ENCODE measurements around the gene SRGAP1.
"Not testable (repeated sequence)": the region's sequence is repeated elsewhere in the genome, so short reads cannot be mapped to it uniquely, and the experiment has no call there.

Gene SRGAP1

DNA sequence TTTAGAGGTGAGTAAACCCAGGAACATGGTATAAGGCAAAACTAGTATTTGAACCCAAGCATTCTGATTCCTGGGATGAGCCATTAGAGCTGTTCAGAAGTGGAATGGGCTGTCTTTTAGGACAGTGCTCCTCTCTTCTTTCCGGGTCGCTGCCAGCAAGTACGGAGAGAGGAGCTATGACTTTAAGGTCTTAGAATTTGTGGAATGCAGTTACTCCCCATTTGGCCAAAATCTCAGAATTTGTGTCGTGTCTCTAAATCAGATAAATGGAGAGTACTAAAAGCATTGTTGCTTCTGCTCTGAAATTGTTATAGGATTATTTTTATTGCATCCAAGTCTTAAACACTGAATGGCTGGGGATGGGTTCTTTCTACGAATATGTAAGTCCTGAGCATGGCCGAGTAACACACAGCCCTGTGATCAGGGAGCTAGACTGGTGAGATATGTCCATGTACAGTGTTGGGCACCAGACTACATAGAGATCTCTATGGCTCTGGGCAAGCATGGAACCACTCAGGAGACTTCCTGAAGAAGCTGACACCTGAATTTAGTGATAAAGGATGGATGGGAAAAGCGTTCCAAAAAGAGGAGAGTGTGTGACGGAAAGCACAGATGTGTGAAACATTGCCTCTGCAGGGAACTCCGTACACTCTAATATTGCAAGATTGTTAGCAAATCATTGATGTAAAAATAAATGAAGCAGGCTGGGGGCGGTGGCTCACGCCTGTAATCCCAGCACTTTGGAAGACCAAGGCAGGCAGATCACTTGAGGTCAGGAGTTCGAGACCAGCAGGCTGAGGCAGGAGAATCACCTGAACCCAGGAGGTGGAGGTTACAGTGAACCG is 184.7 kb downstream of the SRGAP1 start:
- in situ Hi-C loops (cut with MboI; ENCODE audit: low sequenced_read_pairs) = no loop called here

DNA sequence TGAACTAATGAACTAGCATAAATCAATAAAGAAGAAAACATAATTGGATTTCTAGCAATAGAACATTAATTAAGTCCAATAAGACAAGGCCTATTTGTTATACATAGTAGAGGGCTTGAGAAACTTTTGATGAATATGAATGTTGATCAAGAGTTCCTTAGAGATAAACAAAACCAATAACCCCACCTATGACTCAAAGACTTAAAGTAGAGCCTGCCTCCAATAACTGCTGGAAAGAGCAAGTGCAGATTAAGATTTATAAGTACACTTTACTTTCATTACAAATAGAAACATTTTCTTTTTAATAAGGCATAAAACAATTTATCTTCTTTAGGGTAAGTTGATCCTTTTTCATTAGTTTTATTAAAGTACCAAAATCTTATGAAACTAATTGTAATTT is 185.7 kb downstream of the SRGAP1 start:
- in situ Hi-C loops (cut with MboI; ENCODE audit: low sequenced_read_pairs) = no loop called here

DNA sequence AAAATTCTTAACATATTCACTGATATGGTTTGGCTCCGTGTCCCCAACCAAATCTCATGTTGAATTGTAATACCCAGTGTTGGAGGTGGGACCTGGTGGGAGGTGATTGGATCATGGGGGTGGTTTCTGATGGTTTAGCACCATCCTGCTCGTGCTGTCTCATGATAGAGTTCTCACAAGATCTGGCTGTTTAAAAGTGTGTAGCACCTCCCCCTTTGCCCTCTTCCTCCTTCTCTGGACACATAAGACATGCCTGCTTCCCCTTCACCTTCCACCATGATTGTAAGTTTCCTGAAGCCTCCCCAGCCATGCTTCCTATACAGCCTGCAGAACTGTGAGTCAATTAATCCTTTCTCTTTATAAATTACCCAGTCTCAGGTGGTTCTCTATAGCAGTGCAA is 189.6 kb downstream of the SRGAP1 start:
- in situ Hi-C loops (cut with MboI; ENCODE audit: low sequenced_read_pairs) = not testable (repeated sequence)

DNA sequence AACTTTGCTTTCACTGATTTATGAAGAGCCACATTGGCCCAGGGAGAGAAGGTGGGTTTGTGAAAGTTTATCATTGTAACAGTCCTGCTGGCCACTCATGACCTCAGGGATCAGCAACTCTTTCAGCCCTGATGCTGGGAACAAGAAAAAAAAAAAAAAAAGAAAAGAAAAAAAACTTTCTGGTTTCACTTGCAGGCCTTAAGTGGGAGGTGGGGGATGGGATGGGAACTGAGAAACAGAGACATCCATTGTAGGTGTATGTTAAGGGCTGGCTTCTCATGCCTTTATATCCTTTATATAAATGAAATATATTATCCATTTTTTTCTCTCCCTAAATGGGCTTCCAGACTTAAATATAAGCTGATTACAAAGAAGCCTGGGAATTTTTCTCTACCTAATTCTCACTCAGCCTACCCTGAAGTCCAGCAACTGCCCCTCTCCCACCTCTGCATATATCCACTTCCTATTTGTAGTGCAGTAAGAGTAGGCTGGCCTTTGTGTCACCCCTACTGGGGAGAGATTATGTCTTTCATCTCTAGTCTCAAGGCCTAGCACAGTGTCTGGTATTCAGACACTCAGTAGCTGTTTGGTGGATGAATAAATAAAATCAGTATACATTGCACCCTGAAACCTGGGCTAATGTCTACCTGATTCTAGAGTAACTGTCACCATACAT is 190.5 kb downstream of the SRGAP1 start:
- in situ Hi-C loops (cut with MboI; ENCODE audit: low sequenced_read_pairs) = no loop called here

DNA sequence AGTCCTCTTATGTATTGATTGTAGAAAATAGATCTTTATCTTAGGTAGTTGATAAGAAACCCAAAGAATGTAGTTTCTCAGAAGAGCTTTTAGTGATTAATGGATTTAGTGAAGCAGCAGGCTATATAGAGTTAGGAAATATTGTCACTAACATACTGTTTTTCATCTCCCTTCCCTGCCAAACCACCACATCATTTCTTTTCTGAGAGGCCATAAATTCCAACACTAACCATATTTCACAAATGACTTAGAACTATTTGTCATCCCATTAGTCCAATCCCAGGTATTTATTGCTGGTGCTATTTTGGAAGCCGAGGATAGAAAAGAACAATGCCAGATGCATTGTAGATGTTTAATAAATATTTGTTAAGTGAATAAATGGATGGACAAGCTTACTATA is 191.9 kb downstream of the SRGAP1 start:
- in situ Hi-C loops (cut with MboI; ENCODE audit: low sequenced_read_pairs) = no loop called here

DNA sequence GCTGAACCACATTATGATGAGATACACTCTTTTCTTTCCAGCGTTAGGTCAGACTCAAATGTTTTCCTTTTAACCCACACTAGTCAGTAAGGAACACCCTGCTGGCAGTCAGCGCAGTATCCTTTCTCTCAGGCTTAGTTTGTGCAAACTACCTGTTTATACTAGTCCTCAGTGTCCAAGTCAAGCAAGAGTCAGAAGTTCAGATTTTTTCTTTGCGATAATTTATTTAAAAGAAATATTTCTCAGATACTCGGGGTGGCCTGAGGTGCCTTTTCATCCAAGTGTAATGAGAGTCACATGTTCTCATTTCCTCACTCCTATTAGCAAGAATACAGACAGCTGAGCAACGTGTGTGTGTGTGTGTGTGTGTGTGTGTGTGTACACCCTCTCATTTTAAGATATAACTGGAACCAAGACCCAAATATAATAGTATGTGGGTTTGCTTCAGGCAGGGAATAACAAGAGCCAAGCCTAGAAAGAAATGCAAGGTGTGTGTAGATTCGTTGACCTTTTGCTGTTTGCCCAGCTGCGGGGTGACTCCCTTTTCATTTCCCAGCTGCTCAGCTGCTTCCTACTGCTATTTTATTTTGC is 194.9 kb downstream of the SRGAP1 start:
- in situ Hi-C loops (cut with MboI; ENCODE audit: low sequenced_read_pairs) = no loop called here

DNA sequence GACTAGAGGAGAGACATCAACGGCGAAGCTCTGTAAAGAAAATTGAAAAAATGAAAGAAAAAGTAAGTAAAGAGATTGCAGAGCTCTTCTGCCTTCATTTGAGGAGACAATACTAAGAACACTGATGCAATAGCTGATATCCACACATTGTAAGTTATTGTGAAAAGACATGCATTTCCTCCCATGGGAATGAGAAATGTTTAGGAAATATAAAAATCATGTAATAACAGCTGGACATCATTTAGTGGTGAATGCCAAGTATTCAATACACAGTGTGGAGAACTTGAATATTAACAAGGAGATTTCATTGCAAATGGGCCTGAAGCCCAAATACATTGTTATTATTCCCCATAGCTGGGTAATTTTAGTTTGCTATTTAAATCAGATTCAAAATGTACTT is 198.4 kb downstream of the SRGAP1 start:
- in situ Hi-C loops (cut with MboI; ENCODE audit: low sequenced_read_pairs) = no loop called here

DNA sequence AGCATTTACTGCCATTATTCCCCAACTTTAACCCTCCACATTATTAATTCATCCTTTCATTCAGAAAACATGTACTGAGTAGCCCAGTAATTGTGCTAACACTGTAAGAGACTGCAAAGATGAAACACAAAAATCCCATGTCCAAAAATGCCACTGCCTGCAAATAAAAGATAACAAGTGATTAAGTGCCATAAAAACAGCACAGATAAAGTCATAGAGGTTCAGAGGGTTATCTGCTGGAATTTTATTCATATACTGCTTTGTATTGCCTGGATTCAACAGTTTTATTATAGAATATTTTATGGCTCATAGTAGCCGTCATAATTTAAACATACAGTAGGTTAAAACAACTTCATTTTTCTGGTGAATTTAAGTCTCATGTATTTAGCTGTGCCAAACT is 199.7 kb downstream of the SRGAP1 start:
- in situ Hi-C loops (cut with MboI; ENCODE audit: low sequenced_read_pairs) = no loop called here

DNA sequence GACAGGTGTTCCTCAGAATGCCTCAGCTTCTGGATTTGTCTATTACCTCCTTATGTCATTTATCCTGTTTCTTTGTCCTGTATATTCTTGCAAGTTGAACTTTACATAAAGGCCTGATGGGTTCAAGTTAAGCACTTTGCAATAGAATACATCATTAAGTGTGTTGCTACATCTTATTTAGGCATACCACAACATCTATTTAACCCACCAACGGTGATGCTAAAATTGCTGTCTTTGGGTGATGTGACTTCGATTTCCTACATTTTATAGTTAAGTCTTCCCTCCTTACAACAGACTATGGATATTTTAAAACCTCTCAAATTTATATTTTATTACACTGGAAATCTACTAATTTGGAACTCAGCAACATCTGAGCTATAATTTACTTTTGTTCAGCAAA is 206.6 kb downstream of the SRGAP1 start:
- in situ Hi-C loops (cut with MboI; ENCODE audit: low sequenced_read_pairs) = no loop called here

DNA sequence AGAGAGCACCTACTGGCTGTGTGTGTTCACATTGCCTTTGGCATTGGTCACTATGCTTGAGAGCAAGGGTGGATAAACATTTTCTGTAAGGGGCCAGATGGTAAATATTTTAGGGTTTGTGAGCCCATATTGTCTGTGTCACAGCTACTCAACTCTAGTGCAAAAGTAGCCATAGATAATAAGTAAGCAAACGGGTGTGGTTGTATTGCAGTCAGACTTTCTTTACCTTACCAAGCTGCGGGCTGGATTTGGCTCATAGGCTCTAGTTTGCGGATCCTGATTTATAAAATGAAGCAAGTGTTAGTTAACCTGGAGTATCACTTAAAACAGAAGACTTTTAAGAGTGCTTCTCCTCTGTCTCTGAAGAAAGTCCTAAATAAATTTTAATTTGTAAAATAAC is 208.6 kb downstream of the SRGAP1 start:
- in situ Hi-C loops (cut with MboI; ENCODE audit: low sequenced_read_pairs) = no loop called here

DNA sequence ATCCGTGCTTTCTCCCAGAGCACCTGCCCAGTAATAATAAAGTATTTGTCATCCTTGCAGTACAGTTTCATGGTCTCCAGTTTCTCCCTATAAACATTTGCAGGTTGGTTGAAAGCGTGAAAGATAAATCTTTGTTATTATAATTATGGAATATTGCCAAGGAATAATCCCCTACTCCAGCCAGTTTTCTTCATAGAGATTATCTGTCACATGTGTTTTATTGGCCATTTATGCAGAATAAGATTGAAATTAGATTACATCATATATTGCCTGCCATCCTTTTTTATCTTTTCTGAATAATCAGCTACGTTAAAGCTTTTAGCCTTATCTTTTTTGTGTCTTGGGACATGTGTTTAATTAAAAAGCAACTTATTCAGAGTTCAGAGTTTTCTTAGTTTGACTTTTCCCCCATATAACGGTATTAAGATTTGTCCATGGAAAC is 209.6 kb downstream of the SRGAP1 start:
- in situ Hi-C loops (cut with MboI; ENCODE audit: low sequenced_read_pairs) = no loop called here

DNA sequence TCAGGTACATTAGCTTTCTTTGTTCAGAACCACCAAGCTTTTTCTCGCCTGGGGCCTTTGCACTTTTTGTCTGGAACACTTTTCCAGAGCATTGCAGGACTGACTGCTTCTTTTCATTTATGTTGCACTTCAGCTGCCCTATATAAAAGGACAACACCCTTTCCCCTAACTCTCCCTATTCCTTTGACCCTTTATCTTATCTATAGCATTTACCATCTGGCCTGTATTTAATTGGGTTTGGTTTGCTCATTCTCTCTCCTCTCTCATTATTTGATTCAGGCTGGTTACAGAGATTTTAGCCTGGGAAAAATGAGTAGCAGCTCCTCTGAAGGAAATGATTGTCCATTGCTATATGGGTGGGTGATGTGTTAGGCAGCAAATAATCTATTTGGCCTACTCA is 212.2 kb downstream of the SRGAP1 start:
- in situ Hi-C loops (cut with MboI; ENCODE audit: low sequenced_read_pairs) = no loop called here

DNA sequence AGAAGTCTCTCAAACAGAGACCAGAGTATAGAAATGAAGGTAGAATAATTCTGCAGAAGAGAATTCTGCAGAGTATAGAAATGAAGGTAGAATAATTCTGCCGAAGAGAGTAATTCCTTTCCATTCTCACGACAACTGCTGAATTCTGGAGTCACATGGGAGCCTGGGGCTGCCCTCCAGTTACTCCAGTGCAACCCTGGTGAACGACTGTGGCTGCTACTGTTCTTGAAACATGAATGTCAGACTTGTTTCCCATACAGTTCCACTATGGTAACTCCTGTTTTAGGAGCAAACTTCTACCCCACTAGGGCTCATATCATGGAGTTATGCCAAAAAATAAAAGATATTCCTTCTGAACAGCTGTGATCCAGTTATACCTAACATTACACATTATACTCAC is 213.2 kb downstream of the SRGAP1 start:
- in situ Hi-C loops (cut with MboI; ENCODE audit: low sequenced_read_pairs) = no loop called here

DNA sequence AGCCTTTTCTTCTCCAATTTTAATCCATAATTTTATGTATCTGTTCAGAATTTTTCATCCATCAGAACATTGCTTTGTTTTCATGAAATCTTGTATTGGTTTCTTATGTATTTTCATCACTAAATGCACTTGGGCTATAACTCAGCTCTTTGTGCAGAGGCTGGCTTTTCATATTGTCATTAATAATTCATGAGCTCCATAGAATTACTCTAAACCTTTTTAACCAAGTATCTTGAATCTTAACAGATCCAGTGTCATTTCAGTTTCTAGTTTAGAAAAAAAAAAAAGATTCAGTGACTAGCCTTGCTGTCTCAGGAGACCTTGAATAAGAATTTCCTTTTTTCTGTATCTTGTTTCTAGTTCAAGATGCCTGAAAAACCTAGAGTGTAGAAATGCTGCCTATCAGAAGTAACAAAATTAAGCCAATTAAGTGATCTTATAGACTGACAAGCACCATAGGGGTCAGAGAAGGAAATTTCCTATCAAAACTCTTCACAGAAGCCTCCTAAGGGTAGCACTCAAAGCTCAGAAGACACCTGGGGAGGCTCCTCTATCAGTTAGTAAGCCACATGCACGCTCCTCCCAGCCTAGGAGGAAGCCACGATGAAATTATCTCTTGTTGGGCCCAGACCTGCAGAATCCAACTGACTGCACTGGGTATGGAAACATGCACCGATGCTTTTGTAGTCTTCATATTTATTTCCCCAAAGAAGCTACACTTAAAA is 214.2 kb downstream of the SRGAP1 start:
- in situ Hi-C loops (cut with MboI; ENCODE audit: low sequenced_read_pairs) = no loop called here

DNA sequence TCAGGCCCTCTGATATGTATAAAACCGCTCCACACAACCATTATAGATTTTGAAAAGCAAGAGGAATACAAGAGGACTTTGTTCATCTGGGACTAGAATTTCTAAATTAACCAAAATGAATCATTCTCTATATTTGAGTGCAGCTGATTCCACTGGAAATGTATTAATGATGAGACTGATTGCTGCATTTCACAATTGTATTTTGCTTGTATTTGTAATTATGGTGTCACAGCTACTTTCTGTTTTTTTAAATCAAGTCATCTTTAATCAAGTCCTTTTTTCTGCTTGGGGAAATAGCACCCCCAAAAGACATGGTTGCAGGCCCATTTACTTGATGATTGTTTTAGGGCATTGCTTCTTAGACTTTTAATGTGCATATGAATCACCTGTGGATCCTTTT is 215.2 kb downstream of the SRGAP1 start:
- in situ Hi-C loops (cut with MboI; ENCODE audit: low sequenced_read_pairs) = no loop called here

DNA sequence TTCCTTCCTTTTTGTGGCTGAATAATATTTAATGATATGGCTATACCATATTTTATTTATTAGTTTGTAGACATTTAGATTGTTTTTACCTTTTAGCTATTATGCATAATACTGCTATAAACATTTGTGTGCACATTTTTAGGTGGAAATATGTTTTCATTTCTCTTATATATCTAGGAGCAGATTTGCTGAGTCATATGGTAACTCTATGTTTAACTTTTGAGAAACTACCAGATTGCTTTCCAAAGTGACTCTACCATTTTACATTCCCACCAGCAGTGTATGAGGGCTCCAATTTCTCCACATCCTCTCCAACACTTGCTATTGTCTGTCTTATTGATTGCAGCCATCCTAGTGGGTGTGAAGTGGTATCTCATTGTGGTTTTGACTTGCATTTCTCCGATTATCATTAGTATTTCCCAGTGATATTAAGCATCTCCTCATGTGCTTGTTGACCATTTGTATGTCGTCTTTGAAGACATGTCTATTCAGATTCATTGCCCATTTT is 217.4 kb downstream of the SRGAP1 start:
- in situ Hi-C loops (cut with MboI; ENCODE audit: low sequenced_read_pairs) = no loop called here

DNA sequence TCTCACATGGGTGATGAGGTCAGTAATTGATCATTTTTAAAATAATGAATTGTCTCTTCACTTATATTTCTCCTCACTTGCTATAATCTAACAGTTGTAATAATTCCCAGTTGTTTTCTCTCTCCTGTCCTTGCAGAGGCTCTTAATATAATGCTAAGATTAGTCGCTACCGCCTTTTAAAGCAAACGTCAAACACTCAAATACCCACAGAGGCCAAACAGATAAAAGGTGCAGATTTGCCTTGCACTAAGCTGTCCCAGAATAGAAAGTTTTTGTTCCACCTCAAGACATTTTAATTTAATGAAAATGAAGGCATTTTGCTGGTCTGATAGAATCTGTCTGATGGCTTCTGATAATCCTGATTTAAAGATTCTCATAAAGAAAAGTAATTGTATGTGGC is 218.6 kb downstream of the SRGAP1 start:
- in situ Hi-C loops (cut with MboI; ENCODE audit: low sequenced_read_pairs) = no loop called here

DNA sequence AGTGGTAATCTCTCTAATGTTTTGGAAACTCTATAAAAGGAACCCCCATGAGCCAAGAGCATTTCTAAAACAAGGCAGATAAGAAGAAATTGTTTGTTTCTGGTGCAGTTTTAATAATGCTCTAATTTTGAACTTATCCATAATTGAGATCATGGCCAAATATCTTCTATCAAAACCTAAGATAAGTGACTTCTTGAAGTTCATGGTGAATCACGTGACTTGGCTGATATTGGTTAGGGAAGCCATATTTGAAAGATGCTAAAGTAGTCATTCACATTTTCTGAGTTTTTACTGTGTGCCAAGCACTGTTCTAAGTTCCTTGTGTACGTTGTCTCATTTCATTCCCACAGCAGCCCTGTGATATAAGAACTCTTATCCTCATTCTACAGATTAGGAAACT is 219.7 kb downstream of the SRGAP1 start:
- in situ Hi-C loops (cut with MboI; ENCODE audit: low sequenced_read_pairs) = no loop called here

DNA sequence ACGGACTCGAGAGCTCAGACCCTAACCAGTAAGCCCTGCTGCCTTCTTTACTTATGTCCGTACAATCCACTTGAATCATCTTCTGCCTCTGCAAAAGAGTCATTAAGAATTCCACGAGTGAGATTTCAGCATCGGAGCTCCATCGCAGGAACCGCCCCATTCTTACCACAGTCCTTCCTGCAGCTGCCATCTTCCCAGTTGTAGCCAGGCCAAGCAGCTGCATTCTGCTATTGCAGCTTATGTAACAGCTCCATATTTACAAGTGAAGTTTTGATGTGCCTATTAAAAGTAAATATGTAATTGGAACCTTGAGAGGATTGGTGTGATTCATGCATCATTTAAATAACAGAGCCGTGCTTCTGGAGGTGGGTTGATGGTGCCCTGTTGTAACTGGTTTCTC is 220.2 kb downstream of the SRGAP1 start:
- in situ Hi-C loops (cut with MboI; ENCODE audit: low sequenced_read_pairs) = no loop called here

DNA sequence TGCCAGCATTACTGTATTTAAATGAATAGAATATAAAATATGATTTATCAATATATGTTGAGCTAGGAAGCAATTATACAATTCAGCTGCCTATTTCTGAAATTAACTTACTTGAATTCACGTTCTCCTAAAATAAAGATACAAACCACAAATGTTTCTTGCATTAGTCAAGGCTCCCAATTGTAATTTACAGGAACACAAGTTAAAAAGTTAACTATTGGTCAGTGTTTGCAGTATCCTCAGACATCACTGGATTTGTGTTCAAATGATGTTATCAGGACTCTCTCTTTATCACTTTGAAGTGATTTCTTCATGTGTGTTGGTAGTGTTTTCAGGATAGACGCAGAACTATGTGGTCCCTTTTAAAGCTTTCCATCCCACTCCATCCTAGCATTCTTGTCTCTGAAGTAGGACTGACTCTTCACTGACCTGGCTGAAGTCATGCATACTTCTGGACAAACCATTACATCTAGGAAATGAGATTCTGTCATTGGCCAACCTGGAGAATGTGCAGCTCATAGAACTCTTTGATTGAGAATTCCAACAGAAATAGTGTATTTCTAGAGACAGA is 221.5 kb downstream of the SRGAP1 start:
- in situ Hi-C loops (cut with MboI; ENCODE audit: low sequenced_read_pairs) = no loop called here

DNA sequence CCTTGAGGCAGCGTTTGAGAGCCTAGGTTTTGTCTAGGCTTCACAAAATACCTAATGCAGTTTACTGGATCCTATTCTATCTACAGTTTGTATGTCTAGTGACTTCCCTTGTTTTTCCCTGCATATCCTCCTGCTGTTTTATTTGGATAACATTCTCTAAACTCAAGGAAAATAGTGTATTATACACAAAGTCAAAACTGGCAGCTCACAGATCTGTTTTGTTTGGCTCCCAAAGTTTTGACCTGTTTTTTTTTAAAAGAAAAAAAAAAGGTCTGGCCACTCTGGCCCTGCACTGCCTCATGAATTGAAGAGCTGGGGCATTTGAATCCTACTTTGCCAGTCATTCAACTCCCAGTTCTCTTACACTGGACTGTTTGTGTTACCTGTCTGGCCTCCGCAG is 222.3 kb downstream of the SRGAP1 start:
- in situ Hi-C loops (cut with MboI; ENCODE audit: low sequenced_read_pairs) = no loop called here

Measured in hTERT RPE-1 (cell line).